ENCODE measurements around the gene EDDM13.
"Not testable (repeated sequence)": the region's sequence is repeated elsewhere in the genome, so short reads cannot be mapped to it uniquely, and the experiment has no call there.

DNA sequence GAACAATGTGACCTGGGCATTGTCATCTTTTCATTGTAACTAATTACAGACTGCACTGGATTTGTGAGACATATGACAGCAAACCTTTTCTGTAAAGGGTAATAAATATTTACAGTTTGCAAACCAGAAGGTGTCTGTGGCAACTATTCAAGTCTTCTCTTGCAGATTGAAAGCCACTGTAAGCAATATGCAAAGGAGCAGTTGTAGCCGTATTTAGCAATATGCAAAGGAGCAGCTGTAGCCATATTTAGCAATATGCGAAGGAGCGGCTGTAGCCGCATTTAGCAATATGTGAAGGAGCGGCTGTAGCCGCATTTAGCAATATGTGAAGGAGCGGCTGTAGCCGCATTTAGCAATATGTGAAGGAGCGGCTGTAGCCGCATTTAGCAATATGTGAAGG lies 66.5 kb downstream of the EDDM13 start:
- TF ChIP-seq U2AF1 (optimal IDR thresholded peaks at IDR 0.05; ENCODE audit: low read depth, low read length); ZNF501 (CRISPR knock-in tag; IDR thresholded peaks at IDR 0.05); CBX5 (CRISPR knock-in tag; IDR thresholded peaks at IDR 0.05; ENCODE audit: borderline replicate concordance); MEF2D (CRISPR knock-in tag; IDR thresholded peaks at IDR 0.05); SAFB2 (CRISPR knock-in tag; IDR thresholded peaks at IDR 0.05; ENCODE audit: borderline replicate concordance, low read depth); TBX3 (IDR thresholded peaks at IDR 0.05; ENCODE audit: borderline replicate concordance); MEIS2 (CRISPR knock-in tag; IDR thresholded peaks at IDR 0.05); ZNF451 (CRISPR knock-in tag; IDR thresholded peaks at IDR 0.05): not testable (repeated sequence)
- TF ChIP-seq, protein P1, sequence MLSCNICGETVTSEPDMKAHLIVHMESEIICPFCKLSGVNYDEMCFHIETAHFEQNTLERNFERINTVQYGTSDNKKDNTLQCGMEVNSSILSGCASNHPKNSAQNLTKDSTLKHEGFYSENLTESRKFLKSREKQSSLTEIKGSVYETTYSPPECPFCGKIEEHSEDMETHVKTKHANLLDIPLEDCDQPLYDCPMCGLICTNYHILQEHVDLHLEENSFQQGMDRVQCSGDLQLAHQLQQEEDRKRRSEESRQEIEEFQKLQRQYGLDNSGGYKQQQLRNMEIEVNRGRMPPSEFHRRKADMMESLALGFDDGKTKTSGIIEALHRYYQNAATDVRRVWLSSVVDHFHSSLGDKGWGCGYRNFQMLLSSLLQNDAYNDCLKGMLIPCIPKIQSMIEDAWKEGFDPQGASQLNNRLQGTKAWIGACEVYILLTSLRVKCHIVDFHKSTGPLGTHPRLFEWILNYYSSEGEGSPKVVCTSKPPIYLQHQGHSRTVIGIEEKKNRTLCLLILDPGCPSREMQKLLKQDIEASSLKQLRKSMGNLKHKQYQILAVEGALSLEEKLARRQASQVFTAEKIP (CRISPR knock-in tag; IDR thresholded peaks at IDR 0.05; ENCODE audit: borderline replicate concordance): not testable (repeated sequence)
- TF ChIP-seq, protein P2, sequence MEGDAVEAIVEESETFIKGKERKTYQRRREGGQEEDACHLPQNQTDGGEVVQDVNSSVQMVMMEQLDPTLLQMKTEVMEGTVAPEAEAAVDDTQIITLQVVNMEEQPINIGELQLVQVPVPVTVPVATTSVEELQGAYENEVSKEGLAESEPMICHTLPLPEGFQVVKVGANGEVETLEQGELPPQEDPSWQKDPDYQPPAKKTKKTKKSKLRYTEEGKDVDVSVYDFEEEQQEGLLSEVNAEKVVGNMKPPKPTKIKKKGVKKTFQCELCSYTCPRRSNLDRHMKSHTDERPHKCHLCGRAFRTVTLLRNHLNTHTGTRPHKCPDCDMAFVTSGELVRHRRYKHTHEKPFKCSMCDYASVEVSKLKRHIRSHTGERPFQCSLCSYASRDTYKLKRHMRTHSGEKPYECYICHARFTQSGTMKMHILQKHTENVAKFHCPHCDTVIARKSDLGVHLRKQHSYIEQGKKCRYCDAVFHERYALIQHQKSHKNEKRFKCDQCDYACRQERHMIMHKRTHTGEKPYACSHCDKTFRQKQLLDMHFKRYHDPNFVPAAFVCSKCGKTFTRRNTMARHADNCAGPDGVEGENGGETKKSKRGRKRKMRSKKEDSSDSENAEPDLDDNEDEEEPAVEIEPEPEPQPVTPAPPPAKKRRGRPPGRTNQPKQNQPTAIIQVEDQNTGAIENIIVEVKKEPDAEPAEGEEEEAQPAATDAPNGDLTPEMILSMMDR (CRISPR knock-in tag; IDR thresholded peaks at IDR 0.05): not testable (repeated sequence)
